HFFc6 (cell line): ENCODE data around the gene ARTN. TPM values are rescaled to one million over a fixed set of nuclear protein-coding genes. Genes with fewer than 3 reads are reported as not detected.

Experiments
- DNase-seq: peaks from one replicate; pipeline ENCODE4 v3.0.0-alpha.2; 2018
- H3K27ac Mint-ChIP-seq: 2 replicates; pipeline ENCODE4 v1.8.0; 2020; ENCODE audit warnings: mild to moderate bottlenecking, mixed read lengths
- H3K27me3 Mint-ChIP-seq: 2 replicates; pipeline ENCODE4 v1.8.0; 2021; ENCODE audit warnings: mild to moderate bottlenecking, moderate library complexity, mixed read lengths; ENCODE audit not compliant: insufficient read depth
- H3K36me3 Mint-ChIP-seq: 2 replicates; pipeline ENCODE4 v1.8.0; 2021; ENCODE audit warnings: low read depth, mixed read lengths
- H3K4me1 Mint-ChIP-seq: 2 replicates; pipeline ENCODE4 v1.8.0; 2020; ENCODE audit warnings: low read depth, mixed read lengths
- H3K4me3 Mint-ChIP-seq: 2 replicates; pipeline ENCODE4 v1.8.0; 2020; ENCODE audit warnings: mild to moderate bottlenecking, moderate library complexity, mixed read lengths
- H3K9me3 Mint-ChIP-seq: 2 replicates; pipeline ENCODE4 v1.8.0; 2020; ENCODE audit warnings: mild to moderate bottlenecking, mixed read lengths
- total RNA-seq, 6 experiments: library from RNA; stranded (reverse); fragmentation: NEBNext Ultra II Directional; extraction: Animal tissue kit (Norgen Biotek cat#: 25700); gene quantifications; 2 replicates in 1 of 6; 3 replicates in 5 of 6; pipeline ENCODE4 v1.2.3, GENCODE V29; 2021
- TF ChIP-seq, protein P1 (sequence below): fragments of 200-600 bp; sonication (generic); IDR thresholded peaks from 2 replicates; pipeline ENCODE4 v1.5.0; 2021; ENCODE audit warnings: antibody characterized with exemption, mild to moderate bottlenecking

Gene ARTN
- total RNA-seq, 6 experiments from 2014 or later: 0.14 to 0.61 (median 0.37) TPM

DNA sequence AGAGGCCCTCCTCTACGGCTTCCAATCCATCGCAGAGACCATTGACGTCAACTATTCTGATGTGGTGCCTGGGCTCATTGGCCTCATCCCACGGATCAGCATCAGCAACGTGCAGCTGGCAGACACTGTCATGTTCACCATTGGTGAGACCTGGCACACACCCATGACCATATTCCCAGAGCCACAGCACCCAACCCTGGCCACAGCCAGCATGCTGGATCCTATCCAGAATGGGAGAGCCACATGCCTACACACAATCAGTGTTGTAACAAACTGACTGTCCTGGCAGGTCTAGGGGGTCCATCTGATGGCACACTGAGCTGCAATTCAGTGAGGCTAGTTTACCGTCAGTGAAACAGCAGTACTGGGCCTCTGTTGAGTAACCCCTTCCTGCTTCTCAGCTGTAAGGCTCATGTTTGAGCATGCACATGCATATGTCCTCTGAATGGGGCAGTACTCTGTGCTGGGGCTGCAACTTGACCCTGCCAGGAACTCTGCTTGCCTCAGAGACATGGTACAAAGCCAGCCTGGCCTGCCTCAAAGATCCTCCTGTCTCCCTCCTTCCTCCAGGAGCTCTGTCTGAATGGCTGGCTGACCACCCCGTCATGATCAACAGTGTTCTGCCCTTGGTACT is 23.9 kb downstream of the ARTN start:
- H3K4me1 Mint-ChIP-seq: no peaks in the 10 kb centered on the region

DNA sequence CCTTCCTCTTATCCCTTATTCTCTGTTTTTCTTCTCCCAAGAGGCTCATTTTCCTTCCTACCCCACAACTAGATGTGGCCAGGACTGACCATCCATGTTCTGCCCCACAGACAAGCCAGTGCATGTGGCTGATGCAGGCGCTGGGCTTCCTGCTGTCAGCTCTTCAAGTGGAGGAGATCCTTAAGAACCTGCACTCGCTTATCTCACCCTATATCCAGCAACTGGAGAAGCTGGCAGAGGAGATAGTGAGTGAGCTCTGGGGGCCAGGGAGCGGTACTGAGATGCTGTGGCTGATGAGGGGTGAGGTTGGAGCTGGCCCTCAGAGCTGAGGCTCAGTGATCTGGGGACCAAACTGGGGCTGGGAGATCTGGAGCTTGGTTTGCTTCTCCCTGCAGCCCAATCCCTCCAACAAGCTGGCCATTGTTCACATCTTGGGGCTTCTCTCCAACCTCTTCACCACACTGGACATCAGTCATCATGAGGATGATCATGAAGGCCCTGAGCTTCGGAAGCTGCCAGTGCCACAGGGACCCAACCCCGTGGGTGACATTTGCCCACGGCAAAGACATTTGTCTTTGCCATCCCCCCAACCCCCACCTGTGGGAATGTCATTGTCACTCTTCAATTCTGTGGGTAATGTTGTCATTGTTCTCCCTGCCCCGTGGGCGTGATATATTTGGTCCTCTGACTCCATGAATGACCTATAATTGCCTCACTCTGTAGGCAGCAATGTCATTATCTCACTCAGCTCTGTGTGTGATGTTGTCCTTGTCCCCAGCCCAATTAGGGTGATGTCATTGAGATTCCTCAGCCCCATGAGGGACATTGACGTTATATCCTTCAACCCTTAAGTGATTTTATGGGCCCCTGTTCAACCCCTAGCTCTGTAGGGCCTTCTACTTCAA is 25.0 kb downstream of the ARTN start:
- DNase-seq: no peak
- Mint-ChIP-seq H3K27me3 (no peaks in the 10 kb centered on the region), H3K36me3 (peaks cover 19% of the 10 kb centered on the region; the same call in 1 of the 2 replicates), H3K4me1 (no peaks in the 10 kb centered on the region), H3K4me3 (no peak overlapping the region), H3K27ac (no peak overlapping the region), H3K9me3 (no peaks in the 10 kb centered on the region)
- TF ChIP-seq, protein P1, sequence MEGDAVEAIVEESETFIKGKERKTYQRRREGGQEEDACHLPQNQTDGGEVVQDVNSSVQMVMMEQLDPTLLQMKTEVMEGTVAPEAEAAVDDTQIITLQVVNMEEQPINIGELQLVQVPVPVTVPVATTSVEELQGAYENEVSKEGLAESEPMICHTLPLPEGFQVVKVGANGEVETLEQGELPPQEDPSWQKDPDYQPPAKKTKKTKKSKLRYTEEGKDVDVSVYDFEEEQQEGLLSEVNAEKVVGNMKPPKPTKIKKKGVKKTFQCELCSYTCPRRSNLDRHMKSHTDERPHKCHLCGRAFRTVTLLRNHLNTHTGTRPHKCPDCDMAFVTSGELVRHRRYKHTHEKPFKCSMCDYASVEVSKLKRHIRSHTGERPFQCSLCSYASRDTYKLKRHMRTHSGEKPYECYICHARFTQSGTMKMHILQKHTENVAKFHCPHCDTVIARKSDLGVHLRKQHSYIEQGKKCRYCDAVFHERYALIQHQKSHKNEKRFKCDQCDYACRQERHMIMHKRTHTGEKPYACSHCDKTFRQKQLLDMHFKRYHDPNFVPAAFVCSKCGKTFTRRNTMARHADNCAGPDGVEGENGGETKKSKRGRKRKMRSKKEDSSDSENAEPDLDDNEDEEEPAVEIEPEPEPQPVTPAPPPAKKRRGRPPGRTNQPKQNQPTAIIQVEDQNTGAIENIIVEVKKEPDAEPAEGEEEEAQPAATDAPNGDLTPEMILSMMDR: no peak

More for the DNA sequence above, 23.9 kb downstream of the ARTN start:
- Mint-ChIP-seq H3K4me3 (no peak overlapping the region), H3K9me3 (no peaks in the 10 kb centered on the region), H3K27ac (no peak overlapping the region), H3K36me3 (peaks cover 15% of the 10 kb centered on the region; the same call in 1 of the 2 replicates), H3K27me3 (no peaks in the 10 kb centered on the region)
- TF ChIP-seq, protein P1: no peak
- no peak for DNase-seq

DNA sequence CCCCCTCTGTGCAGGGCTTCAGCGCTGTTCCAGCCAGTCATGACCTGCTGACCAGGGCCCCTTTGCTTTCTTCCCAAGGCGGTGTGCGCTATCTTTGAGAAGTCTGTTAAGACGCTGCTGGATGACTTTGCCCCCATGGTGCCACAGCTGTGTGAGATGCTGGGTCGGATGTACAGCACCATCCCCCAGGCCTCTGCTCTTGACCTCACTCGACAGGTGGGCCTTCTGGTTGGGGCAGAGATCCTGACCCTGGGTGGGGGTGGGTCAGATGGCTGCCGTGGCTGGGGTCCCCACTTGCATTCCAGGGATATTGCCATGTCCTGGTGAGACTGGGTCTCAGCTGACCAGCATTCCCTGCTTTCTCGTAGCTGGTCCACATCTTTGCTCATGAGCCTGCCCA is 27.2 kb downstream of the ARTN start:
- Mint-ChIP-seq H3K27ac (no peak overlapping the region), H3K4me3 (no peak overlapping the region), H3K36me3 (peaks cover 19% of the 10 kb centered on the region; the same call in 1 of the 2 replicates), H3K4me1 (no peaks in the 10 kb centered on the region), H3K9me3 (no peaks in the 10 kb centered on the region), H3K27me3 (no peaks in the 10 kb centered on the region)
- TF ChIP-seq, protein P1: no peak
- no peak for DNase-seq

DNA sequence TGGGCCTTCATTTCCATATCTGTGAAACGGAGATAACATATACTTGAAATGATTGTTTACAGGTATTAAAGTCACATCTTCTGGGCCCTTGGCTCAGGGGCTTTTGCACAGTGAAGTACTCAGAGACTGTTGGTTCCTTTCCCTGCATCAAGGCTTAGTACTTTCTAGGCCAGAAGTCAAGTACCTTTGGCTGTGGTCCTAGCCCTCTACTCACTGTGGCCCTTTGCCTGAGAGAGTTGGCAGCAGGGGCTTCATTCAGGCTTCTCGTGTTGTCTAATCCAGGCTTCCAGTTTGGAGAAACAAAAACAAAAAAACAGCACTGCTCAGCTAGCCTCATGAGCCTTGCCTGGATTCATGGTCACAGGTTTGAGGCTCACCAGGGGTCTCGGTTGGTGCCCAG is 28.1 kb downstream of the ARTN start:
- no peak overlapping the region for H3K4me3 Mint-ChIP-seq
- TF ChIP-seq, protein P1: no peak
- H3K27me3 Mint-ChIP-seq: no peaks in the 10 kb centered on the region
- no peak overlapping the region for H3K27ac Mint-ChIP-seq
- no peaks in the 10 kb centered on the region for H3K9me3 Mint-ChIP-seq
- H3K36me3 Mint-ChIP-seq: peaks cover 21% of the 10 kb centered on the region; the same call in 1 of the 2 replicates
- no peak for DNase-seq
- H3K4me1 Mint-ChIP-seq: no peaks in the 10 kb centered on the region

DNA sequence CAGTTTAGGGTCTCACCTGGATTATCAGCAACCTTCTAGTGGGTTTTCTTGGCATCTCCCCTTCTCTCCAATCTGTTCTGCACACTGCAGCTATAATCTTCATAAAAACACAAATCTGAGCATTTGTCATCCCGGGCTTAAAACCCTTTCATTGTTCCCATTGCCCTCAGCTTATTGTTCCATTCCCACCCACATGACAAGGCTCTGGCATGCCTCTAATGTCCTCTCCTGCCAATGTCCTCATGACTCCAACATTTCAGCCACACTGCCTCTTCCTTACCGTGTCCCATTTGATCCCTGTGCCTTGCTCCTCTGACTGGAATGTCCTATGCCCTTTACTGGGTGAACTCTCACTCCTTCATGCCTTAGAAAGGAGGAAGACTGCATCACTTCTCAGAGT is 28.7 kb downstream of the ARTN start:
- Mint-ChIP-seq H3K9me3 (no peaks in the 10 kb centered on the region), H3K4me3 (no peak overlapping the region), H3K27me3 (no peaks in the 10 kb centered on the region), H3K27ac (no peak overlapping the region), H3K4me1 (no peaks in the 10 kb centered on the region), H3K36me3 (peaks cover 23% of the 10 kb centered on the region; the same call in 1 of the 2 replicates)
- DNase-seq: no peak
- TF ChIP-seq, protein P1: no peak
